Nephron (organoid): Measurements from ENCODE around the gene MOV10L1.

Source experiments
- H3K27ac Mint-ChIP-seq, 3 experiments: 2 replicates each; pipeline ENCODE4 v1.8.0; 2020; ENCODE audit warnings: mixed read lengths in 3 of 3, mild to moderate bottlenecking in 2 of 3, moderate library complexity in 1 of 3
- H3K27me3 Mint-ChIP-seq: 2 replicates; pipeline ENCODE4 v1.8.0; 2021; ENCODE audit warnings: low read depth, mild to moderate bottlenecking, moderate library complexity, mixed read lengths
- H3K36me3 Mint-ChIP-seq: 2 replicates; pipeline ENCODE4 v1.8.0; 2020; ENCODE audit warnings: low read depth, mixed read lengths
- H3K4me1 Mint-ChIP-seq: 2 replicates; pipeline ENCODE4 v1.8.0; 2020; ENCODE audit warnings: mixed read lengths
- H3K4me3 Mint-ChIP-seq, 3 experiments: 2 replicates each; pipeline ENCODE4 v1.8.0; 2020; ENCODE audit warnings: mild to moderate bottlenecking in 3 of 3, mixed read lengths in 3 of 3, moderate library complexity in 2 of 3
- H3K9me3 Mint-ChIP-seq: 2 replicates; pipeline ENCODE4 v1.8.0; 2020; ENCODE audit warnings: mixed read lengths
- TF ChIP-seq, protein P1 (sequence below), 3 experiments: fragments of 200-600 bp; sonication (generic); IDR thresholded peaks; one replicate each; pipeline ENCODE4 v1.5.0; 2021; ENCODE audit warnings: antibody characterized with exemption in 3 of 3; ENCODE audit not compliant: unreplicated experiment in 3 of 3

Gene MOV10L1

DNA sequence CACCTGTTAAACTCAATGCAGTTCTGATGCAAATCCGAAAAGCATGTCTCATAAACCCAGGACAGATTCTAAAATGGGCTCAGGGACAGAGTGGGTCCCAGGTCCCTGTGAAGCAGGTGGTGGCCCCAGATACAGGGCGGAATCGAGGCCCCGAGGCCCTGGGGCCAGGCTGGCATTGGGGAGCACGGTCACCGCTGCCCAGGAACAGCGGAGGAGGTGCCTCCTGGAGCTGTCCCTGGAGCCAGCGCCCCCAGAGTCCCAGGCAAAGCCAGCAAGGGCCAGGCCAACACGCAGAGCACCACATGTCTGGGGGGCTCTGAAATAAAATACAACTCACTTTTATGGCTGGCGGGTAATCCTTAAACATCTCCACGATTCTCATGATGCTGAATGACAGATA is 21.7 kb upstream of the MOV10L1 start:
- TF ChIP-seq, protein P1, sequence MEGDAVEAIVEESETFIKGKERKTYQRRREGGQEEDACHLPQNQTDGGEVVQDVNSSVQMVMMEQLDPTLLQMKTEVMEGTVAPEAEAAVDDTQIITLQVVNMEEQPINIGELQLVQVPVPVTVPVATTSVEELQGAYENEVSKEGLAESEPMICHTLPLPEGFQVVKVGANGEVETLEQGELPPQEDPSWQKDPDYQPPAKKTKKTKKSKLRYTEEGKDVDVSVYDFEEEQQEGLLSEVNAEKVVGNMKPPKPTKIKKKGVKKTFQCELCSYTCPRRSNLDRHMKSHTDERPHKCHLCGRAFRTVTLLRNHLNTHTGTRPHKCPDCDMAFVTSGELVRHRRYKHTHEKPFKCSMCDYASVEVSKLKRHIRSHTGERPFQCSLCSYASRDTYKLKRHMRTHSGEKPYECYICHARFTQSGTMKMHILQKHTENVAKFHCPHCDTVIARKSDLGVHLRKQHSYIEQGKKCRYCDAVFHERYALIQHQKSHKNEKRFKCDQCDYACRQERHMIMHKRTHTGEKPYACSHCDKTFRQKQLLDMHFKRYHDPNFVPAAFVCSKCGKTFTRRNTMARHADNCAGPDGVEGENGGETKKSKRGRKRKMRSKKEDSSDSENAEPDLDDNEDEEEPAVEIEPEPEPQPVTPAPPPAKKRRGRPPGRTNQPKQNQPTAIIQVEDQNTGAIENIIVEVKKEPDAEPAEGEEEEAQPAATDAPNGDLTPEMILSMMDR (IDR thresholded peaks at IDR 0.05; ENCODE audit: unreplicated experiment in 3 of 3), result no peak
- Mint-ChIP-seq H3K4me3 (no peak overlapping the region), H3K9me3 (no peaks in the 10 kb centered on the region), H3K27ac (no peak overlapping the region), H3K4me1 (peaks cover 6% of the 10 kb centered on the region), H3K36me3 (no peaks in the 10 kb centered on the region), H3K27me3 (peaks cover 17% of the 10 kb centered on the region)

DNA sequence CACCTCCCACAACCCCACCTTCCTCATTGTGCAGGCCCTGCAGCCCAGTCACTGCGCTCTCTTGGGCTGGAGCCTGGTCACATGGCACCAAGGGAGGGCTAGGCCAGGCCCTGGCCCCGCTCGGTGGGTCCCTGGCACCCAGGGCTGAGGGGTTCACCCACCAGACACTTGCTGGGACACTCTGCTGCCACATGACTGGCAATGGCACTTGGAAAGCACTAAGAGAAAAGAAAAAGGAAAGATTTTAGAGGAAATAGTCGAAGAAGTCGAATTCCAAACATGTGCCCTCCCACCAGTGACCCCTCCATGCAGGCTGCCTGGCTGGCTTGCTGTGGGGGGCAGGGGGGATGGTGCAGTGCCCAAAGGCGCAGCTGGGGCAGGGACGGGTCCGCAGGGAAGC is 19.4 kb upstream of the MOV10L1 start:
- Mint-ChIP-seq H3K4me3 (no peak overlapping the region), H3K9me3 (no peaks in the 10 kb centered on the region), H3K36me3 (no peaks in the 10 kb centered on the region), H3K4me1 (peaks cover 5% of the 10 kb centered on the region), H3K27ac (no peak overlapping the region), H3K27me3 (peaks cover 14% of the 10 kb centered on the region)
- TF ChIP-seq, protein P1 (IDR thresholded peaks at IDR 0.05; ENCODE audit: unreplicated experiment in 3 of 3), result no peak

DNA sequence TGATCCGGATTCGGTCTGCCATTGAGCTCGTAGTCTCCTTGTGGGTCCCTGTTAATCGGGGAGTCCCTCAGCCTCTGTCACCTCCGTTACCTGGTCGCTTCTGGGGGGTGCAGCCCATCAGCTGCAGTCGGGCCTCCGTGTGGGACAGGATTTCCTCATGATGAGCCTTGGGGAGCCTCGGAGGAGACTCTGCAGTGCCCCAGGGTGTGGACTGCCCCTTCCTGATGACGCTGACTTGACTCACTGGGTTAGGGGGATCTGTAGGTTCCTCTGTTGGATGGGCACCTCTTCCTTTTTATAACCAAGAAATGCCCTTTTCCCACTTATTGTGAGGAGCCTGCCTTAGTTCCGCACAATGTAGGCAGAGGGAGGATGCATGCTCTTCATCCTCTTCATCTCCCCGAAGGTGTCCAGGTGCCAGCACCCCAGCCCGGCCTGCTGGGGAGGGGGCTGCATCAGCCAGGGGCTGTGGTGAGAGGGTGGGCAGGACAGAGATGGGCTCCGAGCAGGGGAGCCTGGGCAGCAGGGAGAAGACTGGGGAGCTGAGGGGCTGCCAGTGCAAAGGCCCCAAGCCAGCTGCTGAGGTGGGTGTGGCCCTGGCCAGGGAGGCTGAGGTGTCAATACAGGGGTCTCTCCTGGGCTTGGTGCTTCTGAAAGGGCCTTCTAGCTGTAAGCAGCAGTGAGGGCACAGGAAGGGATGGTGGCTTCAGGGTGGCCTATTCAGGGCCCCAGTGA is 18.2 kb upstream of the MOV10L1 start:
- H3K9me3 Mint-ChIP-seq, result no peaks in the 10 kb centered on the region
- H3K4me1 Mint-ChIP-seq, result no peaks in the 10 kb centered on the region
- H3K27me3 Mint-ChIP-seq, result peaks cover 14% of the 10 kb centered on the region
- no peak overlapping the region for H3K27ac Mint-ChIP-seq
- TF ChIP-seq, protein P1 (IDR thresholded peaks at IDR 0.05; ENCODE audit: unreplicated experiment in 3 of 3), result no peak
- no peak overlapping the region for H3K4me3 Mint-ChIP-seq
- H3K36me3 Mint-ChIP-seq, result no peaks in the 10 kb centered on the region

DNA sequence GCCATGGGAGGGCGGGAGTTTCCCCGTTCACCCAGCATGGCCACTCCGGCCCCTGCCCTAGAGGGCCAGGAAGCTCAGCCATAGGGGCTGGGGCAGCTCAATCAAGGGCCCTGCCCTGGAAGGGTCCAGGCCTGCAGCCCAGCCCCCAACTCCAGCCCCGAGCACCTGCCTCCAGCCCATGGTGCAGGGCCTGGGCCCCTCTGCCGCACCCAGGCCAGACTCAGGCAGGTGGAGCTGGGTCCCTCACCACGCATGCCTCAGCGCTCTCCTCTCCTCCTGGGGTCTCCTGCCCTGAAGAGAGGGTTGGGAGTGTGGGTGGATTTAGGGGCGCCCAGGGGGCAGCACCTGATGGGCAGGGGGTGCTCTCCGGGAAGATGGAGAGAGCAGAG is 17.6 kb upstream of the MOV10L1 start:
- Mint-ChIP-seq H3K4me3 (no peak overlapping the region), H3K36me3 (no peaks in the 10 kb centered on the region), H3K27ac (no peak overlapping the region), H3K9me3 (no peaks in the 10 kb centered on the region), H3K4me1 (no peaks in the 10 kb centered on the region), H3K27me3 (peaks cover 10% of the 10 kb centered on the region)
- TF ChIP-seq, protein P1 (IDR thresholded peaks at IDR 0.05; ENCODE audit: unreplicated experiment in 3 of 3), result no peak

DNA sequence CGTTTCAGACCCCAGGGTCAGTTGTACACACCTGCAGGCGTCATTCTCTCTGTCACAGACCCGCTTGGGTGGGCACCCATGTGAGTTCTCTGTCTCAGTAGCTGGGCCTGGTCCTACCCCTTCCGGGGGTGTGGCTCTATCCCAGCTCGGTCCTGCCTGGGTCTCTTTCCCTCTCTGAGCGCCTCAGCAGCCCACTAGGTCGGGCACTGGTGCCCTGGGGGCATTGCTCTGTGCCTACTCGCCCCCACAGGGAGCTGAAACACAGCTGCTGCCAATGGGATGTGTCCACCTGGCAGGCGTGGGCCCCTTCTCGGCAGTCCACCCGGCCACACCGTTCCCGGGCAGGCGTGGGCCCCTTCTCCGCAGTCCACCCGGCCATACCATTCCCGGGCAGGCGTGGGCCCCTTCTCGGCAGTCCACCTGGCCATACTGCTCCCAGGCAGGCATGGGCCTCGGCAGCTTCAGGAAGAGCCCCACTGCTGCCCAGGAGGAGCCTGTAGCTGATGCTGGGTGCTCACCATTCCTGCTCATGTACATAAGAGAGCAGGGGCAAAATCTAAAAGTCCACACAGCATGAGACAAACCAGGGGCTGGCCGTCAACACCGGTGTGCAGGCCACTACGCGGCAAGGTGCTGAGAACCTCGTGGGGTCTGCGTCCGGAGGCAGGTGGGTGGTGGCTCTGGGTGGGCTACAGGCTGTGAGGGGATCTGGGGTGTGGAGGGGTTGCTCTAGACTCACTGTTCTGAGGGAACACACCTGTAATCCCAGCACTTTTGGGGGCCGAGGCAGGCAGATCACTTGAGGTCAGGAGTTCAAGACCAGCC is 16.9 kb upstream of the MOV10L1 start:
- Mint-ChIP-seq H3K4me1 (no peaks in the 10 kb centered on the region), H3K9me3 (no peaks in the 10 kb centered on the region), H3K27me3 (peaks cover 5% of the 10 kb centered on the region), H3K4me3 (no peak overlapping the region), H3K27ac (no peak overlapping the region), H3K36me3 (no peaks in the 10 kb centered on the region)
- TF ChIP-seq, protein P1 (IDR thresholded peaks at IDR 0.05; ENCODE audit: unreplicated experiment in 3 of 3), result no peak
